Measurements from ENCODE around the gene GRK3. TPM values are rescaled to one million over a fixed set of nuclear protein-coding genes. Genes with fewer than 3 reads are reported as not detected.

GRK3 gene
- total and polyA plus RNA-seq, 2 donors (not counting 3 experiments of a cell fraction or from before 2014, with no cell fraction given), result 0.68 to 4.4 TPM

- dilution Hi-C loops (cut with MboI; ENCODE audit: extremely low pct_ligation_motif_present, low sequenced_read_pairs), result no loop called here
- TF ChIP-seq MAX (IDR thresholded peaks at IDR 0.05; ENCODE audit: insufficient read depth, insufficient read length) (no peak), POLR2AphosphoS5 (IDR thresholded peaks at IDR 0.05; ENCODE audit: insufficient read depth, low read depth, low read length) (no peak), POLR2A (IDR thresholded peaks at IDR 0.05; ENCODE audit: low read depth, low read length) (no peak), EZH2 (IDR thresholded peaks at IDR 0.05; ENCODE audit: borderline replicate concordance, low read depth, low read length, severe bottlenecking) (no peak), FOS (IDR thresholded peaks at IDR 0.05; ENCODE audit: borderline replicate concordance, insufficient read depth, low read length) (no peak), JUN (IDR thresholded peaks at IDR 0.05; ENCODE audit: borderline replicate concordance, insufficient read depth, insufficient read length, low read depth) (no peak), MYC (IDR thresholded peaks at IDR 0.05; ENCODE audit: low read depth, low read length) (no peak), GATA2 (IDR thresholded peaks at IDR 0.05; ENCODE audit: insufficient read depth, insufficient read length, low read depth, low read length) (no peak), CTCF (IDR thresholded peaks at IDR 0.05; ENCODE audit: extremely low read depth in 1 of 2, insufficient read depth in 1 of 2, low read depth in 1 of 2, low read length in 2 of 2) (no peak)
- Histone ChIP-seq H3K9me1 (replicated peaks; ENCODE audit: control insufficient read depth, extremely low read depth, insufficient read depth, low read length) (no peaks in the 10 kb centered on the region), H3K9ac (replicated peaks; ENCODE audit: extremely low read depth, insufficient read depth, low read length) (no peak overlapping the region), H3K4me1 (ENCODE audit: control insufficient read depth, extremely low read depth, insufficient read depth, low read length) (no peaks in the 10 kb centered on the region), H3K4me2 (ENCODE audit: insufficient read depth, low read length) (no peak overlapping the region), H3K27me3 (ENCODE audit: control insufficient read depth in 2 of 2, insufficient read depth in 2 of 2, low read length in 2 of 2) (peaks cover 0 to 8% of the 10 kb centered on the region in 2 experiments), H3K9me3 (replicated peaks; ENCODE audit: control insufficient read depth, insufficient read depth, low read length) (no peaks in the 10 kb centered on the region), H3K27ac (ENCODE audit: insufficient read depth, low read depth, low read length) (no peak overlapping the region), H3K4me3 (replicated peaks in 1 of 3; ENCODE audit: insufficient read depth in 1 of 3, low read depth in 1 of 3, low read length in 3 of 3) (no peak overlapping the region), H2AFZ (ENCODE audit: low read depth, low read length) (no peak overlapping the region), H3K79me2 (ENCODE audit: control insufficient read depth, insufficient read depth, low read length) (no peaks in the 10 kb centered on the region), H3K36me3 (ENCODE audit: control insufficient read depth in 2 of 2, extremely low read depth in 1 of 2, insufficient read depth in 2 of 2, low read length in 2 of 2) (no peaks in the 10 kb centered on the region), H4K20me1 (replicated peaks; ENCODE audit: control insufficient read depth, extremely low read depth, insufficient read depth, low read length) (no peaks in the 10 kb centered on the region)
- ChIA-PET POLR2A (no interaction called here), CTCF (no interaction called here)
- DNase-seq (ENCODE audit: low read depth, low spot score) (no peak), FAIRE-seq (no peak)
- BruUV-seq (replicated peaks), result no TSS peak
- intact Hi-C loops (cut with micrococcal nuclease), result no loop called here
Observed at GRCh38 chr22:25551396-25551795, 13.1 kb upstream of the GRK3 start.
